ENCODE results near the gene PRSS22.

DNA sequence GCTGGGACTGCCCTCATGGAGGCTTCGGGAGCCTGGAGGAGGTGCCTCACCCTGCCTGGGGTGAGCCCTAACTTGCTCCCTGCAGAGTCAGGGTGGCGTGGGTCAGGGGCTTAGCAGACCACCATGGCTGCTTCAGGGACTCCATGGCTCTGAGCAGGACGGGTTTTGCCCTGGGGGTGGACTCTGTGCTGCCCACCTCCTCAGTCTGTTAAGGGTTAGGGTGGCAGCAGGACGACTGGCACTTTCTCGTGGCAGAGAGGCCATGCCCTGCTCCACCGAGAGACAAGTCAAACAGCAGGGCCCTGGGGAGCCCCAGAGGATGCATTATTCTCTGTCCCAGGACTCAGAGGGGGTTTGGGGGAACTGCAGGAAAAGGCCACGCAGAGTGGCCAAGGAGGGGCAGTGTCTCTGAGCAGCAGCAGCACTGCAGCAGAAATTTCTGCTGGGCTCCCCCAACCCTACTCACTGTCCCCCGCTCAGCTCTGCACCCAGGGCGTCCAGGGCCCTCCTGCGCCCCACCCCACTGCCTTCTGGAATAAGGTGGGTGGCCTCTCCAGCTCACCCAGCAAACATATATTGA, 1.8 kb upstream of the PRSS22 start:
- TF ChIP-seq, protein P1, sequence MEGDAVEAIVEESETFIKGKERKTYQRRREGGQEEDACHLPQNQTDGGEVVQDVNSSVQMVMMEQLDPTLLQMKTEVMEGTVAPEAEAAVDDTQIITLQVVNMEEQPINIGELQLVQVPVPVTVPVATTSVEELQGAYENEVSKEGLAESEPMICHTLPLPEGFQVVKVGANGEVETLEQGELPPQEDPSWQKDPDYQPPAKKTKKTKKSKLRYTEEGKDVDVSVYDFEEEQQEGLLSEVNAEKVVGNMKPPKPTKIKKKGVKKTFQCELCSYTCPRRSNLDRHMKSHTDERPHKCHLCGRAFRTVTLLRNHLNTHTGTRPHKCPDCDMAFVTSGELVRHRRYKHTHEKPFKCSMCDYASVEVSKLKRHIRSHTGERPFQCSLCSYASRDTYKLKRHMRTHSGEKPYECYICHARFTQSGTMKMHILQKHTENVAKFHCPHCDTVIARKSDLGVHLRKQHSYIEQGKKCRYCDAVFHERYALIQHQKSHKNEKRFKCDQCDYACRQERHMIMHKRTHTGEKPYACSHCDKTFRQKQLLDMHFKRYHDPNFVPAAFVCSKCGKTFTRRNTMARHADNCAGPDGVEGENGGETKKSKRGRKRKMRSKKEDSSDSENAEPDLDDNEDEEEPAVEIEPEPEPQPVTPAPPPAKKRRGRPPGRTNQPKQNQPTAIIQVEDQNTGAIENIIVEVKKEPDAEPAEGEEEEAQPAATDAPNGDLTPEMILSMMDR (conservative IDR thresholded peaks at IDR 0.05; ENCODE audit: low read length), result no peak
- no peak for TF ChIP-seq EZH2phosphoT487 (IDR thresholded peaks at IDR 0.05; ENCODE audit: borderline replicate concordance, low read depth, low read length)
